GM23248 (cell line): Measurements from ENCODE around the gene ELMO1. TPM values are rescaled to one million over a fixed set of nuclear protein-coding genes. Genes with fewer than 3 reads are reported as not detected.

Experiments
- DNase-seq: peaks from one replicate; pipeline ENCODE4 v3.0.0-alpha.2; 2015
- H2AFZ ChIP-seq: fragments of 200-600 bp; sonication (generic); 2 replicates; pipeline ENCODE4 v1.6.1; 2016; ENCODE audit warnings: antibody characterized with exemption
- H3F3A ChIP-seq: fragments of 200-600 bp; sonication (generic); 2 replicates; pipeline ENCODE4 v1.6.1; 2016; ENCODE audit warnings: mild to moderate bottlenecking, antibody characterized with exemption, mixed run types; ENCODE audit not compliant: insufficient read depth
- H3K27ac ChIP-seq: fragments of 200-600 bp; sonication (generic); 2 replicates; pipeline ENCODE4 v1.5.1; 2016; ENCODE audit warnings: mild to moderate bottlenecking
- H3K27me3 ChIP-seq: fragments of 200-600 bp; sonication (generic); replicated peaks from 2 replicates; pipeline ENCODE4 v1.6.1; 2016; ENCODE audit warnings: mild to moderate bottlenecking; ENCODE audit not compliant: insufficient read depth
- H3K36me3 ChIP-seq: fragments of 200-600 bp; sonication (generic); 2 replicates; pipeline ENCODE4 v1.6.1; 2016; ENCODE audit warnings: low read depth, mild to moderate bottlenecking
- H3K4me1 ChIP-seq: fragments of 200-600 bp; sonication (generic); 2 replicates; pipeline ENCODE4 v1.6.1; 2016; ENCODE audit warnings: mild to moderate bottlenecking; ENCODE audit not compliant: insufficient read depth
- H3K4me2 ChIP-seq: fragments of 200-600 bp; sonication (generic); one replicate; pipeline ENCODE4 v1.6.1; 2016; ENCODE audit warnings: mild to moderate bottlenecking; ENCODE audit not compliant: unreplicated experiment
- H3K4me3 ChIP-seq: fragments of 200-600 bp; sonication (generic); 2 replicates; pipeline ENCODE4 v1.5.1; 2016; ENCODE audit warnings: mild to moderate bottlenecking
- H3K79me2 ChIP-seq: fragments of 200-600 bp; sonication (generic); 2 replicates; pipeline ENCODE4 v1.6.1; 2016; ENCODE audit warnings: mild to moderate bottlenecking; ENCODE audit not compliant: insufficient read depth
- H3K9ac ChIP-seq: fragments of 200-600 bp; sonication (generic); 2 replicates; pipeline ENCODE4 v1.6.1; 2016; ENCODE audit warnings: mild to moderate bottlenecking
- H3K9me2 ChIP-seq: fragments of 200-600 bp; sonication (generic); 2 replicates; pipeline ENCODE4 v1.6.1; 2016; ENCODE audit warnings: mixed run types, mild to moderate bottlenecking, moderate library complexity; ENCODE audit not compliant: insufficient read depth
- H3K9me3 ChIP-seq: fragments of 200-600 bp; sonication (generic); one replicate; pipeline ENCODE4 v1.6.1; 2017; ENCODE audit warnings: low read depth
- H4K20me1 ChIP-seq: fragments of 200-600 bp; sonication (generic); 2 replicates; pipeline ENCODE4 v1.6.0; 2016; ENCODE audit not compliant: insufficient read depth
- EZH2 ChIP-seq: fragments of 200-600 bp; sonication (generic); IDR thresholded peaks from 2 replicates; pipeline ENCODE4 v1.6.1; 2018; ENCODE audit warnings: antibody characterized with exemption, mild to moderate bottlenecking; ENCODE audit not compliant: insufficient read depth, poor library complexity, severe bottlenecking
- EZH2phosphoT487 ChIP-seq: fragments of 200-600 bp; sonication (generic); IDR thresholded peaks from 2 replicates; pipeline ENCODE4 v1.6.1; 2018; ENCODE audit warnings: antibody characterized with exemption, moderate library complexity, mild to moderate bottlenecking, low read depth; ENCODE audit not compliant: insufficient read depth
- WGBS, 2 experiments: methylation state at CpG; one replicate each; pipeline ENCODE4 v1.1.6; 2015 to 2017; ENCODE audit warnings: low lambda C conversion rate in 2 of 2, low coverage in 1 of 2; ENCODE audit errors: missing lambda C conversion rate in 2 of 2; 5-methylcytosine and 5-hydroxymethylcytosine counted together
- in situ Hi-C: fragments of 300-500 bp; cut with MboI; formaldehyde crosslinking; loops from 2 replicates; pipeline ENCODE4 v1.15.0; 2020
- polyA plus RNA-seq: library from polyadenylated mRNA; unstranded; fragments of >200 nt; fragmentation: Nextera tagmentation; extraction: Ambion mirVana; gene quantifications from 2 replicates; pipeline ENCODE4 v1.2.1, GENCODE V29; 2016
- total RNA-seq: library from RNA; depleted of rRNA; stranded (reverse); fragments of >200 nt; shearing (Covaris generic); gene quantifications from 2 replicates; pipeline ENCODE4 v1.2.3, GENCODE V29; 2014

Gene ELMO1
- total and polyA plus RNA-seq, 2 experiments from 2014 or later: not detected

GRCh38 chr7:37273891-37274290, 174.8 kb downstream of the ELMO1 start:
- in situ Hi-C loops: no loop called here

DNA sequence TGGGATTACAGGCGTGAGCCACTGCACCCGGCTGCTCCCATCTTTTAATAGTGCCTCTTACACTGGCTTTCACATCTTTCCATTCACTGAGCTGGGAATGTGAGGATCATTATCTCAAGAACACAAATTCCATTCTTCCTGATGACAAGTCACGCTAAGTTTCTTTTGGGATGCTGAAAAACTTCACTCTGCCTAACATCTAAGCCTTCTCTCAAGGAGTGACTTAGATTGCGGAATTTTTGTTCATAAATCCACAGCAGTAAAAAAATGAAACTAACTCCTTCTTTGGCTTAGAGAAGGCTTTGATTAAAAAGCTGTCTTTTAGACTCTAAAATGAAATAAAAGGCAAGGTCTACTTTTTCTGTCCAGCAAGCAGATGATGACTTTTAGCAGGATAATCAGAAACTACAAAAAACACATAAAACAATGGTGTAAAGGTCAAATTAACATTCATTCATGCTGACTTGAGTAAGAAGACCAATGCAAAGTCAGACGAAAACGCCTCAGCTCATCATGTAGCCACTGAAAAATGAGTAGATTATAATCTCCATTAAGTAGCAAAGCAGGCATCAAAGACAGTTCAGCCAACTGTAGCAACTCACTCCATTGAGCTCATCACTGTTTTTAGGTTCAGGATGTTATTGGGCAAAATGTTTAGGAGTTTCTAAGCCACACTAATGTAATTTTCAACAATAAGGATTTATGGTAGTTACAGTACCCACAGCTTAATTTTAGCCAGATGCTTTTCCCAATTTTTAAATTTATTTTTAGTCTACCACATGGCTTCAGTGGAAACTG, 178.8 kb downstream of the ELMO1 start:
- no peaks in the 10 kb centered on the region for H3K36me3 ChIP-seq

More at GRCh38 chr7:37273891-37274290, 174.8 kb downstream of the ELMO1 start:
- H3K9ac ChIP-seq: no peak overlapping the region
- H3K27me3 ChIP-seq: no peaks in the 10 kb centered on the region
- H3K4me3 ChIP-seq: no peak overlapping the region
- H3K4me2 ChIP-seq: no peak overlapping the region
- no peak overlapping the region for H3K27ac ChIP-seq
- no peaks in the 10 kb centered on the region for H3K9me3 ChIP-seq
- no peaks in the 10 kb centered on the region for H3K9me2 ChIP-seq
- no peak overlapping the region for H2AFZ ChIP-seq
- WGBS, 2 experiments: 26 to 41% methylated on average over 2 of the region's 2 CpGs
- no peaks in the 10 kb centered on the region for H3F3A ChIP-seq
- no peaks in the 10 kb centered on the region for H3K79me2 ChIP-seq
- TF ChIP-seq EZH2 (no peak), EZH2phosphoT487 (no peak)
- H3K4me1 ChIP-seq: no peaks in the 10 kb centered on the region
- no peaks in the 10 kb centered on the region for H3K36me3 ChIP-seq
- DNase-seq: no peak
- no peaks in the 10 kb centered on the region for H4K20me1 ChIP-seq

DNA sequence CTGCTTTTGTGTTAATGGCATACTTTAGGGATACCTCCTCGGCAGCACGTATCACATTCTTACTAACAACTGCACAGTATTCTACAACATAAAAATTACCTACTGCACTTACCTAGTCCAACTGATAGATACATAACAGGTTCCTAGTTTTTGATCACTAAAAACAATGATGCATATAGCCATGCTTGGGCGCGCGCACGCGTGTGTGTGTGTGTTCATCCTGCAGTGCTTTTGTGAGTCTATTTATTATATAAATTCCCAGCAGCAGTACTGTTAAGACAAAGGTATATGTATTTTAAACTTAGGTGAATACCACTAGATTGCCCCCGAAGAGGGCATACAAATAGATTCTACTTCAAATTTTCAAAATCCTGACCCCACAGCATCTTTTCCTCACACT, 181.4 kb downstream of the ELMO1 start:
- WGBS, 2 experiments: 87% methylated on average over 8 of the region's 8 CpGs
- no peaks in the 10 kb centered on the region for H3K79me2 ChIP-seq
- no peaks in the 10 kb centered on the region for H4K20me1 ChIP-seq
- H3K36me3 ChIP-seq: no peaks in the 10 kb centered on the region
- no peak overlapping the region for H3K9ac ChIP-seq
- H3K27me3 ChIP-seq: no peaks in the 10 kb centered on the region
- no peaks in the 10 kb centered on the region for H3K4me1 ChIP-seq
- no peaks in the 10 kb centered on the region for H3K9me2 ChIP-seq
- no peaks in the 10 kb centered on the region for H3K9me3 ChIP-seq
- in situ Hi-C loops: no loop called here
- H3F3A ChIP-seq: no peaks in the 10 kb centered on the region
- H3K4me3 ChIP-seq: no peak overlapping the region
- TF ChIP-seq EZH2: no peak
- TF ChIP-seq EZH2phosphoT487: no peak
- H3K27ac ChIP-seq: no peak overlapping the region
- no peak overlapping the region for H3K4me2 ChIP-seq
- no peak overlapping the region for H2AFZ ChIP-seq
- no peak for DNase-seq

More for the DNA sequence above, 178.8 kb downstream of the ELMO1 start:
- Histone ChIP-seq H3K9ac (no peak overlapping the region), H3K27me3 (no peaks in the 10 kb centered on the region), H3K4me2 (no peak overlapping the region), H4K20me1 (no peaks in the 10 kb centered on the region), H3K27ac (no peak overlapping the region), H3K9me3 (no peaks in the 10 kb centered on the region), H3K4me1 (no peaks in the 10 kb centered on the region), H3F3A (no peaks in the 10 kb centered on the region), H3K9me2 (no peaks in the 10 kb centered on the region), H2AFZ (no peak overlapping the region), H3K79me2 (no peaks in the 10 kb centered on the region), H3K4me3 (no peak overlapping the region)
- DNase-seq: no peak
- no peak for TF ChIP-seq EZH2phosphoT487
- TF ChIP-seq EZH2: no peak
- 26 to 27% methylated on average over 6 of the region's 6 CpGs for WGBS, 2 experiments
- in situ Hi-C loops: no loop called here

DNA sequence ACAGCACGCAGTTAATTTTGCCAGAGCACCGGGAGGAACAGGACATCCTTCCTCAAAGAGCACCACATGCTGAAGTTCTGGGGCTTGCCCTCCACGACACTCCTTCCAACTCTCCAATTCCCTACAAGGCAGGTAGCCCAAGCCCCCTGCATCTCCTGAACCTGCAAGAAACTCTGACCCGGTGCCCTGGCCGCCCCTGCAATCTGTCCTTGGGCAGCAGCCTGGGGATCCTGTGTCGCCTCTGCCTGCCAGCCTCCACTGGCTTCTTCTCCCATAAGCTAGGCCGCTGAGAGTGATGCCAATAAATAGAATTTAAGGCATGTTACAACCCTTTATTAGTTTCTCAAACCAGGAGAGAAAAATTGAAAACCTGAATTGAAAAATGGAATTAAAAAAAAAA, 182.8 kb downstream of the ELMO1 start:
- Histone ChIP-seq H2AFZ (no peak overlapping the region), H4K20me1 (no peaks in the 10 kb centered on the region), H3K9me2 (no peaks in the 10 kb centered on the region), H3K27ac (no peak overlapping the region), H3F3A (no peaks in the 10 kb centered on the region), H3K4me3 (no peak overlapping the region), H3K9me3 (no peaks in the 10 kb centered on the region), H3K4me1 (no peaks in the 10 kb centered on the region), H3K79me2 (no peaks in the 10 kb centered on the region), H3K27me3 (no peaks in the 10 kb centered on the region), H3K36me3 (no peaks in the 10 kb centered on the region), H3K9ac (no peak overlapping the region), H3K4me2 (no peak overlapping the region)
- TF ChIP-seq EZH2phosphoT487 (no peak), EZH2 (no peak)
- DNase-seq: no peak
- in situ Hi-C loops: no loop called here
- WGBS, 2 experiments: 46 to 54% methylated on average over 7 of the region's 7 CpGs
